ACHN (cell line): ENCODE results near the gene LEPROT.
"Not testable (repeated sequence)": the region's sequence is repeated elsewhere in the genome, so short reads cannot be mapped to it uniquely, and the experiment has no call there.

Source experiments
- DNase-seq: peaks from one replicate; pipeline ENCODE4 v3.0.0-alpha.2; 2015
- in situ Hi-C: cut with HindIII; loops from 2 replicates; pipeline ENCODE4 v1.10.0; 2017; ENCODE audit warnings: low sequenced_read_pairs, low pct_ligation_motif_present, low pct_unique_long_range_greater_than_20kb

LEPROT gene

GRCh38 chr1:65431111-65431705 lies 10.7 kb downstream of the LEPROT start:
- peak; percentile 52 for DNase-seq
- in situ Hi-C loops = no loop called here

GRCh38 chr1:65432918-65433317 lies 12.4 kb downstream of the LEPROT start:
- no peak for DNase-seq
- in situ Hi-C loops = no loop called here

- in situ Hi-C loops = no loop called here
- no peak for DNase-seq
These were observed 13.8 kb downstream of the LEPROT start for GRCh38 chr1:65434255-65434654.

- in situ Hi-C loops = no loop called here
- DNase-seq = no peak
These were observed 14.3 kb downstream of the LEPROT start for GRCh38 chr1:65434760-65435159.

- DNase-seq = no peak
- in situ Hi-C loops = no loop called here
These were observed 15.5 kb downstream of the LEPROT start for GRCh38 chr1:65435987-65436386.

GRCh38 chr1:65437616-65438015 lies 17.1 kb downstream of the LEPROT start:
- in situ Hi-C loops = no loop called here
- DNase-seq = no peak

GRCh38 chr1:65440322-65440900 lies 19.9 kb downstream of the LEPROT start:
- in situ Hi-C loops = no loop called here
- DNase-seq = no peak

GRCh38 chr1:65440915-65441314 lies 20.4 kb downstream of the LEPROT start:
- in situ Hi-C loops = no loop called here
- no peak for DNase-seq

- in situ Hi-C loops = no loop called here
- DNase-seq = no peak
These were observed 21.0 kb downstream of the LEPROT start for GRCh38 chr1:65441464-65441863.

GRCh38 chr1:65442442-65442841 lies 22.0 kb downstream of the LEPROT start:
- DNase-seq = no peak
- in situ Hi-C loops = no loop called here

GRCh38 chr1:65443647-65444046 lies 23.2 kb downstream of the LEPROT start:
- in situ Hi-C loops = no loop called here
- DNase-seq = no peak

GRCh38 chr1:65444128-65444640 lies 23.7 kb downstream of the LEPROT start:
- in situ Hi-C loops = no loop called here
- no peak for DNase-seq

GRCh38 chr1:65445837-65446236 lies 25.4 kb downstream of the LEPROT start:
- in situ Hi-C loops = no loop called here
- DNase-seq = no peak

- in situ Hi-C loops = no loop called here
- no peak for DNase-seq
These were observed 28.9 kb downstream of the LEPROT start for GRCh38 chr1:65449214-65449823.

- in situ Hi-C loops, DNase-seq: not testable (repeated sequence)
These were observed 35.2 kb downstream of the LEPROT start for GRCh38 chr1:65455678-65456077.

- in situ Hi-C loops = no loop called here
- DNase-seq = no peak
These were observed 36.0 kb downstream of the LEPROT start for GRCh38 chr1:65456481-65456880.

GRCh38 chr1:65457868-65458267 lies 37.4 kb downstream of the LEPROT start:
- in situ Hi-C loops = no loop called here
- DNase-seq = no peak

- in situ Hi-C loops = no loop called here
- DNase-seq = no peak
These were observed 38.4 kb downstream of the LEPROT start for GRCh38 chr1:65458730-65459396.

GRCh38 chr1:65459397-65459768 lies 38.9 kb downstream of the LEPROT start:
- in situ Hi-C loops = no loop called here
- peak; percentile 54 for DNase-seq
